HEK293 (cell line): ENCODE data around the gene DDX50.
A peak's percentile ranks its signal among the peaks of the same experiment; 100 is the strongest.

Experiments used
- ATF2 ChIP-seq: fragments of 450-650 bp; formaldehyde crosslinking; IDR thresholded peaks from 2 replicates; pipeline ENCODE4 v1.5.1; 2016; ENCODE audit warnings: missing biosample characterization, missing genetic modification characterization, low read depth
- HOXC10 ChIP-seq: sonication (generic); formaldehyde crosslinking; IDR thresholded peaks from 2 replicates; pipeline ENCODE4 v1.8.1; 2023; ENCODE audit warnings: mild to moderate bottlenecking, missing genetic modification reagents
- PATZ1 ChIP-seq: fragments of 450-650 bp; formaldehyde crosslinking; IDR thresholded peaks from 2 replicates; pipeline ENCODE4 v1.5.1; 2016; ENCODE audit warnings: missing biosample characterization, missing genetic modification characterization
- PRDM1 ChIP-seq: fragments of 450-650 bp; formaldehyde crosslinking; IDR thresholded peaks from 2 replicates; pipeline ENCODE4; 2016; ENCODE audit warnings: missing biosample characterization, missing genetic modification characterization
- SCRT2 ChIP-seq: fragments of 450-650 bp; formaldehyde crosslinking; IDR thresholded peaks from 2 replicates; pipeline ENCODE4 v1.5.1; 2016; ENCODE audit warnings: missing biosample characterization, missing genetic modification characterization
- ZBTB7A ChIP-seq: fragments of 450-650 bp; formaldehyde crosslinking; IDR thresholded peaks from 2 replicates; pipeline ENCODE4 v1.5.1; 2016; ENCODE audit warnings: low read depth, missing biosample characterization, missing genetic modification characterization
- ZNF148 ChIP-seq: fragments of 450-650 bp; formaldehyde crosslinking; IDR thresholded peaks from 2 replicates; pipeline ENCODE4 v1.5.0; 2017; ENCODE audit warnings: missing biosample characterization, missing genetic modification characterization, borderline replicate concordance
- ZNF169 ChIP-seq: fragments of 450-650 bp; formaldehyde crosslinking; IDR thresholded peaks from 2 replicates; pipeline ENCODE4 v1.5.1; 2016; ENCODE audit warnings: missing biosample characterization, missing genetic modification characterization
- ZNF175 ChIP-seq: fragments of 450-650 bp; formaldehyde crosslinking; IDR thresholded peaks from 2 replicates; pipeline ENCODE4 v1.5.1; 2016; ENCODE audit warnings: missing biosample characterization, missing genetic modification characterization
- ZNF18 ChIP-seq: fragments of 450-650 bp; formaldehyde crosslinking; IDR thresholded peaks from 2 replicates; pipeline ENCODE4 v1.5.1; 2016; ENCODE audit warnings: missing biosample characterization, missing genetic modification characterization
- ZNF24 ChIP-seq: fragments of 450-650 bp; formaldehyde crosslinking; IDR thresholded peaks from 2 replicates; pipeline ENCODE4 v1.5.1; 2016; ENCODE audit warnings: missing biosample characterization, missing genetic modification characterization
- ZNF280D ChIP-seq: fragments of 450-650 bp; formaldehyde crosslinking; IDR thresholded peaks from 2 replicates; pipeline ENCODE4 v1.5.1; 2016; ENCODE audit warnings: missing biosample characterization, missing genetic modification characterization
- ZNF311 ChIP-seq: fragments of 450-650 bp; formaldehyde crosslinking; IDR thresholded peaks from 2 replicates; pipeline ENCODE4 v1.5.1; 2017; ENCODE audit warnings: missing biosample characterization, missing genetic modification characterization, borderline replicate concordance
- ZNF324 ChIP-seq: fragments of 450-650 bp; formaldehyde crosslinking; IDR thresholded peaks from 2 replicates; pipeline ENCODE4 v1.5.1; 2016; ENCODE audit warnings: missing biosample characterization, missing genetic modification characterization
- ZNF354C ChIP-seq: fragments of 450-650 bp; formaldehyde crosslinking; IDR thresholded peaks from 2 replicates; pipeline ENCODE4 v1.5.1; 2016; ENCODE audit warnings: missing biosample characterization, missing genetic modification characterization, low read depth, borderline replicate concordance
- ZNF433 ChIP-seq: fragments of 450-650 bp; formaldehyde crosslinking; IDR thresholded peaks from 2 replicates; pipeline ENCODE4 v1.5.1; 2016; ENCODE audit warnings: missing biosample characterization, missing genetic modification characterization, low read depth
- ZNF747 ChIP-seq: fragments of 450-650 bp; formaldehyde crosslinking; IDR thresholded peaks from 2 replicates; pipeline ENCODE4 v1.5.1; 2016; ENCODE audit warnings: missing biosample characterization, missing genetic modification characterization
- ZNF843 ChIP-seq: fragments of 450-650 bp; formaldehyde crosslinking; IDR thresholded peaks from 2 replicates; pipeline ENCODE4 v1.5.1; 2016; ENCODE audit warnings: missing biosample characterization, missing genetic modification characterization
- ZSCAN30 ChIP-seq: fragments of 450-650 bp; IDR thresholded peaks from 2 replicates; pipeline ENCODE4 v1.5.1; 2018; ENCODE audit warnings: missing biosample characterization, mild to moderate bottlenecking, missing genetic modification characterization, moderate library complexity
- TF ChIP-seq, protein P1 (sequence below): fragments of 450-650 bp; formaldehyde crosslinking; IDR thresholded peaks from 2 replicates; pipeline ENCODE4 v1.5.1; 2016; ENCODE audit warnings: missing biosample characterization, missing genetic modification characterization

The DDX50 gene

DNA sequence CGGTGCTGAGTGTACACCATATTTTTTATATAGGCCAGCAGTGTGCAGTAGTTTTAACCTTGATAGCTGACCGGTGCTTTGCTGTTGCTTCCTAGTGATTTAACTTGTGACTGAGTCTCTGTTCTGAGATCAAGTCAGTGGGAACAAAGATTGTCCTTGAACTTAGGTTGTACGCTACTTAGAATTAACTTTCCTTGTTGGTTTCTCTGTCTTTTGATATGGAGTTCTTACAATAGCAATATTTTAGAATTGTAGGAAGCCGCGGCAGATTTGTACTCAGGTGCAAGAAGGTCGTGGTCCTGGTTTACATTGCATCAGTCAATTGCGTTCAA lies 56.1 kb downstream of the DDX50 start (continued):
- TF ChIP-seq ATF2 (tag by site-specific recombination) (no peak), ZNF280D (no peak), ZNF324 (tag by site-specific recombination) (no peak; the same call in 1 of the 2 replicates), ZBTB7A (no peak), ZNF148 (no peak), ZNF747 (tag by site-specific recombination) (no peak), ZSCAN30 (tag by site-specific recombination) (0 out of 2 replicates have a peak, but pooled peaks have one; percentile 32), ZNF311 (tag by site-specific recombination) (no peak), ZNF169 (tag by site-specific recombination) (no peak), ZNF24 (tag by site-specific recombination) (0 out of 2 replicates have a peak, but pooled peaks have one; percentile 2), ZNF433 (tag by site-specific recombination) (no peak), PRDM1 (tag by site-specific recombination) (no peak), ZNF18 (tag by site-specific recombination) (no peak), ZNF354C (tag by site-specific recombination) (no peak), PATZ1 (tag by site-specific recombination) (no peak), ZNF175 (tag by site-specific recombination) (no peak), ZNF843 (tag by site-specific recombination) (no peak), SCRT2 (tag by site-specific recombination) (no peak), HOXC10 (CRISPR knock-in tag) (no peak)
- TF ChIP-seq, protein P1, sequence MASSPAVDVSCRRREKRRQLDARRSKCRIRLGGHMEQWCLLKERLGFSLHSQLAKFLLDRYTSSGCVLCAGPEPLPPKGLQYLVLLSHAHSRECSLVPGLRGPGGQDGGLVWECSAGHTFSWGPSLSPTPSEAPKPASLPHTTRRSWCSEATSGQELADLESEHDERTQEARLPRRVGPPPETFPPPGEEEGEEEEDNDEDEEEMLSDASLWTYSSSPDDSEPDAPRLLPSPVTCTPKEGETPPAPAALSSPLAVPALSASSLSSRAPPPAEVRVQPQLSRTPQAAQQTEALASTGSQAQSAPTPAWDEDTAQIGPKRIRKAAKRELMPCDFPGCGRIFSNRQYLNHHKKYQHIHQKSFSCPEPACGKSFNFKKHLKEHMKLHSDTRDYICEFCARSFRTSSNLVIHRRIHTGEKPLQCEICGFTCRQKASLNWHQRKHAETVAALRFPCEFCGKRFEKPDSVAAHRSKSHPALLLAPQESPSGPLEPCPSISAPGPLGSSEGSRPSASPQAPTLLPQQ (tag by site-specific recombination), result no peak
